ENCODE data around the gene MGARP.

- no peak for TF ChIP-seq REST (IDR thresholded peaks at IDR 0.05; ENCODE audit: borderline replicate concordance)
- no peak for TF ChIP-seq CTCF (IDR thresholded peaks at IDR 0.05; ENCODE audit: poor library complexity, severe bottlenecking)
- TF ChIP-seq EP300 (conservative IDR thresholded peaks at IDR 0.05; ENCODE audit: poor library complexity, severe bottlenecking) = no peak
- TF ChIP-seq TAF1 (IDR thresholded peaks at IDR 0.05; ENCODE audit: low read depth) = no peak
- TF ChIP-seq EZH2 (IDR thresholded peaks at IDR 0.05; ENCODE audit: borderline replicate concordance, insufficient read depth, low read length, poor library complexity, severe bottlenecking) = no peak
These were observed 6.2 kb upstream of the MGARP start for GRCh38 chr4:139286186-139286698.
